Right ventricle myocardium inferior (tissue), 1 donor: ENCODE data around the gene ARSK. TPM values are rescaled to one million over a fixed set of nuclear protein-coding genes. Genes with fewer than 3 reads are reported as not detected.

ENCODE experiments used
- ATAC-seq: fragments of 200-7000 bp; cut with Tn5 transposase; one replicate; pipeline ENCODE4 v1.9.1; 2020; ENCODE audit warnings: mild to moderate bottlenecking, moderate library complexity
- DNase-seq: peaks from one replicate; pipeline ENCODE4 v3.0.0; 2021; ENCODE audit errors: missing footprints
- intact Hi-C: fragments of 100-400 bp; cut with DNase I; formaldehyde crosslinking; loops from one replicate; pipeline ENCODE4 v1.11.0; 2022
- long read RNA-seq: library from polyadenylated mRNA; unstranded; transcript quantifications from one replicate; pipeline ENCODE4 v2.0.0, GENCODE V29; 2021
- total RNA-seq: library from RNA; stranded (reverse); fragmentation: NEBNext Ultra II Directional; extraction: Animal tissue kit (Norgen Biotek cat#: 25700); gene quantifications from one replicate; pipeline ENCODE4 v1.2.1, GENCODE V29; 2021
- donor health status: DM: no; HTN: yes; CAD: no; lungs with severe emphysema.

ARSK gene
- total RNA-seq, result 4.7 TPM
- long read RNA-seq, partial matches to known transcripts, result 1 of 2 reads
- long read RNA-seq, other reads (novel, unspliced or antisense), result 0 of 2 reads

DNA sequence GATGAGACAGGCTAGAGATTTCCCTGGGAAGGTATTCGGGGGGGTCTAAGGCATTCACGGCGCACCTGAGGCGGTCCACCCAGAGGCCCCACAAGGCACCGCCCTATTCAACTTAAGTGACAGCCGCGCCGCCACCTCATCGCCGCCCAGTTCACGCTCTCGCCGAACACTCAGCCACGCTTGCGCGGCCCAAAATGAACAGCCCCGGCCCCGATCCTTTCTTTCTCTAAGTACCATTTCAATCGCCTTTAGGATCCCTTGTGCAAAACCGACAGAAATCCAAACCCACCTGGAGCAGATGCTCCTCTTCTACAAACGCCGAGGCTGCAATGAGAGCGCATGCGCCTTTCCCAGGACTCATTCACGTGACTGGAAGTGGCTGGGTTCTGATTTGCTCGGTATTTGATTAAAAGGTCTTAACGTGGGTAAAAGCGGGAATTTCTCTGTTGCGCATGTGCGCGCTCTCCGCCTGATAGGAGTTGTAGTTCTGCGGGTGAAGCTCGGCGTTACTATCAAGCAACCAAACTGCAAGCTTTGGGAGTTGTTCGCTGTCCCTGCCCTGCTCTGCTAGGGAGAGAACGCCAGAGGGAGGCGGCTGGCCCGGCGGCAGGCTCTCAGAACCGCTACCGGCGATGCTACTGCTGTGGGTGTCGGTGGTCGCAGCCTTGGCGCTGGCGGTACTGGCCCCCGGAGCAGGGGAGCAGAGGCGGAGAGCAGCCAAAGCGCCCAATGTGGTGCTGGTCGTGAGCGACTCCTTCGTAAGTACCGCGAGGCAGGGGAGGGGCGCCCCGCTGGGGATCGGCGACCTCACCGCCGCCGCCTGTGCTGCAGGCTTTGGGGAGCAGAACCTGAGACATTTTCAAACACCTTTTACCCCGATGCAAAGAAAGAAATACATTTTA, at the start of gene ARSK, which contains the start of gene SKIC3:
Gene ARSK (plus strand): TSS at position 455 of the 902 bp plus-strand sequence. CDS start 178 bp downstream, at position 633.
Gene SKIC3 (minus strand): TSS at position 331 of the 902 bp plus-strand sequence. CDS start 7,827 bp downstream, outside the sequence.
- intact Hi-C loops, result loop anchor here (10.0 kb wide), 1 partner anchor 290 kb away; no protein-coding TSS in a partner anchor

DNA sequence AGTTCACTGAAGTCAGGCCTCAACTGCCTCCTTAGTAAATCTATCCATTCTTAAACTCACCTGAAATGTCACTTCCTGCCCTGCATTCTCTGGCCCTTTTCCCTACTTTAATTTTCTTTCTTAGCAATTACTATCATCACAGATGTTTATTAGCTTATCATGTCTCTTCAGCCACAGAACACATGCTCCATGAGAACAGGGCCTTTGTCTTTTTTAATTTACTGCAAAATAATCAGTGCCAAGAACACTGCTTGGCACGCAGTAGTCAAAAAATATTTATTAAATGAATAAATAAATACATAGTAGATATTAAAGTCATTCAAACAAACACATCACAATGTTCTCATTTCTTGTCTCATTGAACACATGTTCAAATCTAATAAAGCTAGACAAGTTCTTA, 46.4 kb upstream of the ARSK start:
- intact Hi-C loops, result no loop called here
- DNase-seq (no peak), ATAC-seq (no peak)

More for the DNA sequence above, at the start of gene ARSK, which contains the start of gene SKIC3:
- peak; percentile 97 for ATAC-seq
- DNase-seq, result peak; percentile 95

DNA sequence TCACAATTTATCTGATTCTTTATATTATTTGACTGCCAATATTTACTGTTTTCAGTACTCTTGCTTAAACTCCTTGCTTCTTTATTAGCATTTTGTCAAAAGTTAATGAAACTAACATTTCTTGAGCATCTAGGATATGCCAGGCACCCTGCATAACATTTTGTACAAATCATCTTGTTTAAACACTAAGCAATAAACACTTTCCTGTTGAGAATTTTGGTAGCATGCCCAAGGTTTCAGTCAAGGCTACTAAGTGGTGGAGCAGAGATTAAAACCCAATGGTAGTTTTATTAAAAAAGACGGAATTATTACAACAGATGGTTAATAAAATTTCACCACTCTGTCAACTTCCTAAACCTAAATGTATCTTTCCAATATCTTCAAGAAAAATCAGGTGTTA, 43.3 kb upstream of the ARSK start:
- no peak for ATAC-seq
- intact Hi-C loops, result no loop called here
- DNase-seq, result no peak

DNA sequence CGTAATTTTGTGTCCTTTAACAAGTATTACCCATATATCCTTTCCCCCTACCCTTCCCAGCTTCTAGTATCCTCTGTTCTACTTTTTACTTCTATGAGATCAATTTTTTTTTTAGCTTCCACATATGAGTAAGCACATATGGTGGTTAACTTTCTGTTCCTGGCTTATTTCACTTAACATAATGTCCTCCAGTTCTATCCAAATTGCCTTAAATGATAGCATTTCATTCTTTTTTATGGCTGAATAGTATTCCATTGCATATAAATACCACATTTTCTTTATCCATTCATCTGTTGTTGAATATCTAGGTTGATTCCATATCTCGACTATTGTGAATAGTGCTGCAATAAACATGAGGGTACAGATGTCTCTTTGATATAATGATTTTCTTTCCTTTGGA, 36.5 kb upstream of the ARSK start:
- DNase-seq (no peak), ATAC-seq (no peak)
- intact Hi-C loops, result no loop called here

GRCh38 chr5:95519151-95519550, 35.8 kb upstream of the ARSK start:
- intact Hi-C loops, result no loop called here
- ATAC-seq (no peak), DNase-seq (no peak)

GRCh38 chr5:95519681-95520080, 35.2 kb upstream of the ARSK start:
- intact Hi-C loops, result no loop called here
- ATAC-seq, result no peak
- no peak for DNase-seq

DNA sequence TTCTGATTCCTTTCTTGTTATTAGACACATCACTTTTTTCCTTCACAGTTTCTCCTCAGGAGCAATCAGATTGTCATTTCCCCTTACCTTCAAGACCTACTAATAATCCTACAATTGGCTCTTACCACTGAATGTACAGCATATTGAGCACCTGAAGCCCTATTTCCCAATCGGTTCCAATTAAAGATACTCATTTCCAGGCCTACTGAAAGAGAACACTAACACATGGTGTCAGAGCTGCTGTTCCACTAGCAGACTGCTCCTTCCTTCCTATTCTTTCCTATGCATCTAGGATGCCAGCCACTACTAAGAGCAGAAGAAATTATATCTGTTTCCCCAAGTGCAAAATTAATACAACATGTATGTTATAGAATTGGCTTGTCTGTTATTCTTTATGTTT, 34.7 kb upstream of the ARSK start:
- DNase-seq (no peak), ATAC-seq (no peak)
- intact Hi-C loops, result no loop called here

GRCh38 chr5:95524423-95524822, 30.5 kb upstream of the ARSK start:
- no peak for ATAC-seq
- DNase-seq, result no peak
- intact Hi-C loops, result no loop called here

DNA sequence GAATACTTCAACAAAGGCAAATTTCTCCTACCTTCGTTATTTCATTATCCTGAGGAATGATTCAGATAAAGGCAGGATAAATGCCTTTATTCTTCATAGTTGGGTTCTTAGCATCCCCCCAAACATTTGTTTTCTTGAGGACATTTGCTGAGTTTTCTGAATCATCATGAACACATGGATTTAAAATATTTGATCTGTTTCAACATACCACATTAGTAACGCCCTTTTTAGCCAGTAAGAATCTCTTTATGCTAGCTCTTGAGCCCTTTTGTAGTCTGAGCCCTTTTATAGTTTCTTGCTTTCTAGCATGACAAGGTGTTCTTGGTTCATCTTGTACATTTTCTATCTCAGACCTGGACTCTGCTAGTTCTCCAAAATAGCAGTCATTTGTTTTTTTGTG, 28.0 kb upstream of the ARSK start:
- intact Hi-C loops, result no loop called here
- ATAC-seq (no peak), DNase-seq (no peak)

GRCh38 chr5:95528565-95528964, 26.3 kb upstream of the ARSK start:
- ATAC-seq, result no peak
- intact Hi-C loops, result no loop called here

GRCh38 chr5:95530416-95530815, 24.5 kb upstream of the ARSK start:
- ATAC-seq, result no peak
- no peak for DNase-seq
- intact Hi-C loops, result no loop called here

More at GRCh38 chr5:95528565-95528964, 26.3 kb upstream of the ARSK start:
- DNase-seq, result no peak

GRCh38 chr5:95531491-95531890, 23.4 kb upstream of the ARSK start:
- ATAC-seq (no peak), DNase-seq (no peak)
- intact Hi-C loops, result no loop called here

DNA sequence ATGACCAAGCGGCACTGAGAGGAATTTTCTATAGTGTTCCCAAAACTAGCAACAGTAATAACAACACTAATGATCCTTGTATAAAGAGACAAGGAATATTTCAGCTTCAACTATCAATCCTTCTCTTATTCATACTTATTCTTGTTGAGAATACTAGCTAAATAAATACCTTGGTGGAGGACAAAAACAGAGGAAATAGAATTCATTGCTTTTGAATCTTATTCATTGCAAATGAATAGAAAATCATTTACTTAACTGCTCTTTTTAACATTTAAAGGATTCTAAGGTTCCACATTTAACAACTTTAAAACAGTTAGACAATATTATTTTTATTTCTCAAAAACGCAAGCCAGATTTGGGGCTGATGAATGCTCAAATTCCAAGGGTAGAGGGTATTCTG, 22.5 kb upstream of the ARSK start:
- ATAC-seq (no peak), DNase-seq (no peak)
- intact Hi-C loops, result no loop called here

- DNase-seq (no peak), ATAC-seq (no peak)
- intact Hi-C loops, result no loop called here
These were observed 21.8 kb upstream of the ARSK start for GRCh38 chr5:95533106-95533505.

GRCh38 chr5:95533761-95534160, 21.1 kb upstream of the ARSK start:
- ATAC-seq (no peak), DNase-seq (no peak)
- intact Hi-C loops, result no loop called here

DNA sequence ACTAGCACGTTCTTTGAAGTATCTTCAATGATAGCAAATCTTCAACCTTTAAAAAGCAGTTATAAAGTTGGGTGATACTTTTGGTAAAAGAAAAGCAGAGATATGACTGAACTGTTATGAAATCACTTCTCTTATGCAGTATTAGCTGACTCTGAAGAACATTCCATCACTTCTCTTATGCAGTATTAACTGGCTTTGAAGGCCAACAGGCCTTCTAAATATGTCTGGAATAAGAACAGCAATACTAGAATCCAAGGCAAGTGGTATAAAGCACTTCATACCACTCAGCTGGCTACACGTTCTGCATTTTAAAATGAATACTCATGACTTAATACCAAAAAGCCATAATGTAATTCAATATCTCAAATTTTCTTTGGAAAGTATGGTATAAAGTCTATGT, 17.4 kb upstream of the ARSK start:
- intact Hi-C loops, result no loop called here
- DNase-seq, result no peak
- ATAC-seq, result no peak

DNA sequence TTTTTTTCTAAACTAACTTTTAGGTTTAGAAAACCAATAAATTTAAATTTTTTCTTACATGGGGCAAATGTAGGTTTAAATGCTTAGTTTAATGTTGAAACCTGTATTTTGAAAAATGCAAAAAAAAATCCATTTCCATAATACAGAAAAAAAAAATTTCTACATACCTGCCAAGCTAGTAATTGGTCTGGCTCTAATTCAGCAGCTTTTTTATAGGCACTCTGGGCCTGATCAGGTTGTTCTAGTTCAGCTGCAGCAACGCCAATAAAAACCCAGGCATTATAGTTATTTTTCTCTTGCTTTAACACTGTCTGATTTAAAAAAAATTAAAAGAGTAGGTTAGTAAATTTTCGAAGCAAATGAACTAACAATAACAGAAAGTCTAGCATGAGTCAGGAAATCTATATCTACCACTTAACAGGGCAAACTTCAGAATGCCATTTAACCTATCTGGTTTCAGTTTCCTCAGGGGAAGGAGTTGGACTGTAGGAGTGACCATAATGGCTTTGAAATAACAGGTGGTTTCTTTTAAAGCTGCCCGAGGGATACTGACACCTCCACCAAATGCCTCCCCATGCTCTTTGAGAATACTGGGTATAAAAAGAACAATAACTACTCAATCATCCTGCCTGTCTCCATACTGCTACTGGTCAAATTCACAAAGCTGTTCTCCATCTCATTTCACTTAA, 11.7 kb upstream of the ARSK start:
- intact Hi-C loops, result no loop called here
- no peak for ATAC-seq
- no peak for DNase-seq

DNA sequence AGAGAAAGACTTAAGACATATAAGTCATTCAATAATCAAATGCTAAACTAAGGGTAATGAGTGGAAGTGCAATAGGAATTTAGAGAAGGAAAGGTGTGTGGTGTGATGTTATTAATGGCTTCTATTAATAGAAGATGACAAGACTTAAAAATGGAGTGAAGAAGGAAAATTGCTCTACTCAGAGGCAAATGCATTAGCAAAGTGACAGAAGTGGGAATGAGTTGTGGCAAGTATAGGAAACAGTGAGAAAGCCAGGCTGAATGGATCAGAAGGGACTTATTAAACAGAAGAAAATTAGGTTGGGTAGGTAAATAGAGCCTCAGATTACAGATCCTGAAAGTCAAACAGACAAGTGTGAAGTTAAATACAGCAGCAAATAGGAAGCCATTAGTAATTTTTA, 5.9 kb upstream of the ARSK start:
- ATAC-seq, result no peak
- intact Hi-C loops, result no loop called here
- no peak for DNase-seq

DNA sequence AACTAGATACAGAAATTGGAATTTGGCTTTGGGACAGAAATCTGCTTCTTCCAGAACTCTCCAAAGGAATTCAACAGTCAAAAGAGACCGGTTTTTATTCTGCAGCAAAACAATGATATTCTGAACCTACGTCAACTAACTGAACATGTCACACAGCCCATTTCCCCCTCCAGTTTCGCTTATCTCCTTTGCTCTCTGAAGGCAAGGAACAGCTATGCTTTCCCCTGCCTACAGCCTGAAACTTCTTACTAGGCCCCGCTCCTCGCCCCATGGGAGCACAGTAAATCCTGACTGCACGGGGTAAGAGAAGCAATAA, 612 bp upstream of the ARSK start:
- ATAC-seq (no peak), DNase-seq (no peak)
- intact Hi-C loops, result loop anchor here (10.0 kb wide), 1 partner anchor 291 kb away; no protein-coding TSS in a partner anchor

- ATAC-seq (no peak), DNase-seq (no peak)
- intact Hi-C loops, result loop anchor here (10.0 kb wide), 1 partner anchor 289 kb away; no protein-coding TSS in a partner anchor
These were observed 652 bp downstream of the ARSK start for GRCh38 chr5:95555553-95555952.
